ENCODE measurements around the gene DNAH8.

The DNAH8 gene

GRCh38 chr6:38976801-38977500 lies 261.8 kb downstream of the DNAH8 start:
- no peak for FAIRE-seq

GRCh38 chr6:38978139-38978704 lies 263.1 kb downstream of the DNAH8 start:
- FAIRE-seq, result no peak

- FAIRE-seq, result no peak
Measured at GRCh38 chr6:38982470-38982869, 267.4 kb downstream of the DNAH8 start.

GRCh38 chr6:38984723-38985122 lies 269.6 kb downstream of the DNAH8 start:
- FAIRE-seq, result no peak

- FAIRE-seq, result no peak
Measured at GRCh38 chr6:38985839-38986238, 270.7 kb downstream of the DNAH8 start.

GRCh38 chr6:38987503-38987902 lies 272.4 kb downstream of the DNAH8 start:
- FAIRE-seq, result no peak

- no peak for FAIRE-seq
Measured at GRCh38 chr6:38988736-38989449, 273.8 kb downstream of the DNAH8 start.

GRCh38 chr6:38990475-38990874 lies 275.4 kb downstream of the DNAH8 start:
- FAIRE-seq, result no peak

- no peak for FAIRE-seq
Measured at GRCh38 chr6:38996676-38997075, 281.6 kb downstream of the DNAH8 start.

- FAIRE-seq, result no peak
Measured at GRCh38 chr6:38997128-38997761, 282.1 kb downstream of the DNAH8 start.

GRCh38 chr6:39003072-39003471 lies 288.0 kb downstream of the DNAH8 start:
- FAIRE-seq, result no peak

- no peak for FAIRE-seq
Measured at GRCh38 chr6:39003492-39003891, 288.4 kb downstream of the DNAH8 start.

GRCh38 chr6:39004801-39005200 lies 289.7 kb downstream of the DNAH8 start:
- FAIRE-seq, result no peak

- FAIRE-seq, result no peak
Measured at GRCh38 chr6:39005774-39006173, 290.7 kb downstream of the DNAH8 start.

GRCh38 chr6:39007575-39007974 lies 292.5 kb downstream of the DNAH8 start:
- FAIRE-seq, result no peak

GRCh38 chr6:39008737-39009136 lies 293.6 kb downstream of the DNAH8 start:
- FAIRE-seq, result no peak

- FAIRE-seq, result no peak
Measured at GRCh38 chr6:39009476-39009875, 294.4 kb downstream of the DNAH8 start.

GRCh38 chr6:39016839-39017546 lies 301.9 kb downstream of the DNAH8 start:
- no peak for FAIRE-seq

GRCh38 chr6:39017547-39017880 lies 302.4 kb downstream of the DNAH8 start:
- FAIRE-seq, result no peak

- FAIRE-seq, result no peak
Measured at GRCh38 chr6:39018103-39018502, 303.0 kb downstream of the DNAH8 start.

- no peak for FAIRE-seq
Measured at GRCh38 chr6:39020136-39020535, 305.0 kb downstream of the DNAH8 start.

- FAIRE-seq, result no peak
Measured at GRCh38 chr6:39021041-39021440, 305.9 kb downstream of the DNAH8 start.

GRCh38 chr6:39021779-39022178 lies 306.7 kb downstream of the DNAH8 start:
- no peak for FAIRE-seq
